Activated B cell treated with CpG ODN at 0.5 μM for 24 hours (primary cell): ENCODE data around the gene NFKB1. TPM values are rescaled to one million over a fixed set of nuclear protein-coding genes. Genes with fewer than 3 reads are reported as not detected.
"Not testable (repeated sequence)": the region's sequence is repeated elsewhere in the genome, so short reads cannot be mapped to it uniquely, and the experiment has no call there.

Experiments used
- ATAC-seq: fragments of 200-7000 bp; cut with Tn5 transposase; one replicate; pipeline ENCODE4 v1.10.0; 2021; ENCODE audit warnings: low read depth, mild to moderate bottlenecking, moderate library complexity
- CTCF ChIA-PET: fragments of 350-600 bp; sonication (Branson Sonifier 250); formaldehyde crosslinking; loops from one replicate; lab custom pipeline; 2021; ENCODE audit warnings: antibody characterized with exemption; lab: Charles Lee
- POLR2A ChIA-PET: fragments of 350-600 bp; sonication (Branson Sonifier 250); formaldehyde crosslinking; loops from one replicate; lab custom pipeline; 2021; ENCODE audit warnings: antibody characterized with exemption; lab: Charles Lee
- DNase-seq: peaks from one replicate; pipeline ENCODE4 v3.0.0; 2022
- H3K27ac Mint-ChIP-seq: one replicate; pipeline ENCODE4 v1.8.0; 2020; ENCODE audit warnings: mixed read lengths
- H3K27me3 Mint-ChIP-seq: one replicate; pipeline ENCODE4 v1.8.0; 2021; ENCODE audit warnings: mixed read lengths
- H3K36me3 Mint-ChIP-seq: one replicate; pipeline ENCODE4 v1.8.0; 2021; ENCODE audit warnings: low read depth, mixed read lengths
- H3K4me1 Mint-ChIP-seq: one replicate; pipeline ENCODE4 v1.8.0; 2021; ENCODE audit warnings: mixed read lengths
- H3K4me3 Mint-ChIP-seq: one replicate; pipeline ENCODE4 v1.8.0; 2020; ENCODE audit warnings: mild to moderate bottlenecking, mixed read lengths
- H3K9me3 Mint-ChIP-seq: one replicate; pipeline ENCODE4 v1.8.0; 2020; ENCODE audit warnings: mixed read lengths
- CTCF ChIP-seq: fragments of 200-600 bp; IDR thresholded peaks from one replicate; pipeline ENCODE4 v1.8.0; 2022; ENCODE audit warnings: antibody characterized with exemption, mild to moderate bottlenecking
- intact Hi-C: fragments of 100-400 bp; cut with micrococcal nuclease; formaldehyde crosslinking; loops from one replicate; pipeline ENCODE4 v1.15.1; 2024
- total RNA-seq: library from RNA; stranded (reverse); gene quantifications from 2 replicates; pipeline ENCODE4 v1.2.3, GENCODE V29; 2022

NFKB1 gene
- total RNA-seq, 1 donor from 2014 or later, result 308 TPM

DNA sequence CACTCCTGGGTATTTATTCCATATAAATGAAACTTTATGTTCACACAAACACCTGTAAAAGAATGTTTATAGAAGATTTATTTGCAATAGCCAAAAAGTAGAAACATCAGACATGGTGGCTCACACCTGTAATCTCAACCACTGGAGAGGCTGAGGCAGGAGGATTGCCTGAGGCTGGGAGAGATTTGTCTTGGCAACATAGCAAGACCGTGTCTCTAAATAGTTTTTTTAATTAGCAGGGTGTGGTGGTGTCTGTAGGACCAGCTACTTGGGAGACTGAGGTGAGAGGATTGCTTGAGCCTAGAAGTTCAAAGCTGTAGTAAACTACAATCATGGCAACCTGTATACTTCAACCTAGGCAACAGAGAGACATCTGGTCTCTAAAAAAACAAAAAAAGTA lies 27.7 kb upstream of the NFKB1 start:
- Mint-ChIP-seq H3K4me1 (no peaks in the 10 kb centered on the region), H3K4me3 (no peak overlapping the region), H3K27me3 (peaks cover 4% of the 10 kb centered on the region), H3K36me3 (peaks cover 3% of the 10 kb centered on the region), H3K9me3 (peaks cover 14% of the 10 kb centered on the region), H3K27ac (no peak overlapping the region)
- no peak for TF ChIP-seq CTCF
- POLR2A ChIA-PET, result no interaction called here
- ATAC-seq (no peak), DNase-seq (no peak)
- CTCF ChIA-PET, result no interaction called here
- intact Hi-C loops, result no loop called here

- H3K4me1 Mint-ChIP-seq, result no peaks in the 10 kb centered on the region
- H3K36me3 Mint-ChIP-seq, result peaks cover 3% of the 10 kb centered on the region
- H3K4me3 Mint-ChIP-seq, result no peak overlapping the region
- ATAC-seq (no peak), DNase-seq (no peak)
- H3K27me3 Mint-ChIP-seq, result peaks cover 2% of the 10 kb centered on the region
- CTCF ChIA-PET, result no interaction called here
- POLR2A ChIA-PET, result no interaction called here
- H3K27ac Mint-ChIP-seq, result no peak overlapping the region
- intact Hi-C loops, result no loop called here
- no peak for TF ChIP-seq CTCF
- peaks cover 25% of the 10 kb centered on the region for H3K9me3 Mint-ChIP-seq
These were observed 26.2 kb upstream of the NFKB1 start for GRCh38 chr4:102474736-102475504.

GRCh38 chr4:102477657-102478056 lies 23.5 kb upstream of the NFKB1 start:
- Mint-ChIP-seq H3K36me3 (peaks cover 3% of the 10 kb centered on the region), H3K27ac (no peak overlapping the region), H3K4me1 (peaks cover 4% of the 10 kb centered on the region), H3K27me3 (no peaks in the 10 kb centered on the region), H3K9me3 (peaks cover 26% of the 10 kb centered on the region), H3K4me3 (no peak overlapping the region)
- intact Hi-C loops, result no loop called here
- CTCF ChIA-PET, result no interaction called here
- no peak for TF ChIP-seq CTCF
- POLR2A ChIA-PET, result no interaction called here
- ATAC-seq, result no peak
- DNase-seq, result no peak

- intact Hi-C loops, result no loop called here
- H3K9me3 Mint-ChIP-seq, result peaks cover 26% of the 10 kb centered on the region
- ATAC-seq, result no peak
- CTCF ChIA-PET, result no interaction called here
- no peak overlapping the region for H3K27ac Mint-ChIP-seq
- H3K27me3 Mint-ChIP-seq, result no peaks in the 10 kb centered on the region
- H3K4me1 Mint-ChIP-seq, result peaks cover 4% of the 10 kb centered on the region
- peaks cover 3% of the 10 kb centered on the region for H3K36me3 Mint-ChIP-seq
- POLR2A ChIA-PET, result no interaction called here
- DNase-seq, result no peak
- no peak overlapping the region for H3K4me3 Mint-ChIP-seq
- no peak for TF ChIP-seq CTCF
These were observed 23.0 kb upstream of the NFKB1 start for GRCh38 chr4:102478186-102478585.

DNA sequence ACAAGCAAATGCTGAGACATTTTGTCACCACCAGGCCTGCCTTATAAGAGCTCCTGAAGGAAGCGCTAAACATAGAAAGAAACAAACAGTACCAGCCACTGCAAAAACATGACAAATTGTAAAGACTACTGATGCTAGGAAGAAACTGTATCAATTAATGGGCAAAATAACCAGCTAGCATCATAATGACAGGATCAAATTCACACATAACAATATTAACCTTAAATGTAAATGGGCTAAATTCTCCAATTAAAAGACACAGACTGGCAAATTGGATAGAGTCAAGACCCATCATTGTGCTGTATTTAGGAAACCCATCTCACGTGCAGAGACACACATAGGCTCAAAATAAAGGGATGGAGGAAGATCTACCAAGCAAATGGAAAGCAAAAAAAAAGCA lies 21.3 kb upstream of the NFKB1 start:
- H3K27ac Mint-ChIP-seq, intact Hi-C loops, H3K4me1 Mint-ChIP-seq, H3K4me3 Mint-ChIP-seq, CTCF ChIA-PET, DNase-seq, POLR2A ChIA-PET, H3K36me3 Mint-ChIP-seq, ATAC-seq, H3K27me3 Mint-ChIP-seq: not testable (repeated sequence)
- peaks cover 23% of the 10 kb centered on the region for H3K9me3 Mint-ChIP-seq
